NCI-H524 (cell line): ENCODE measurements around the gene RRAD.
"Not testable (repeated sequence)": the region's sequence is repeated elsewhere in the genome, so short reads cannot be mapped to it uniquely, and the experiment has no call there.

ENCODE experiments used
- DNase-seq, 2 experiments: peaks; one replicate each; lab custom pipeline; 2025; lab: John Stamatoyannopoulos, UW

RRAD gene

DNA sequence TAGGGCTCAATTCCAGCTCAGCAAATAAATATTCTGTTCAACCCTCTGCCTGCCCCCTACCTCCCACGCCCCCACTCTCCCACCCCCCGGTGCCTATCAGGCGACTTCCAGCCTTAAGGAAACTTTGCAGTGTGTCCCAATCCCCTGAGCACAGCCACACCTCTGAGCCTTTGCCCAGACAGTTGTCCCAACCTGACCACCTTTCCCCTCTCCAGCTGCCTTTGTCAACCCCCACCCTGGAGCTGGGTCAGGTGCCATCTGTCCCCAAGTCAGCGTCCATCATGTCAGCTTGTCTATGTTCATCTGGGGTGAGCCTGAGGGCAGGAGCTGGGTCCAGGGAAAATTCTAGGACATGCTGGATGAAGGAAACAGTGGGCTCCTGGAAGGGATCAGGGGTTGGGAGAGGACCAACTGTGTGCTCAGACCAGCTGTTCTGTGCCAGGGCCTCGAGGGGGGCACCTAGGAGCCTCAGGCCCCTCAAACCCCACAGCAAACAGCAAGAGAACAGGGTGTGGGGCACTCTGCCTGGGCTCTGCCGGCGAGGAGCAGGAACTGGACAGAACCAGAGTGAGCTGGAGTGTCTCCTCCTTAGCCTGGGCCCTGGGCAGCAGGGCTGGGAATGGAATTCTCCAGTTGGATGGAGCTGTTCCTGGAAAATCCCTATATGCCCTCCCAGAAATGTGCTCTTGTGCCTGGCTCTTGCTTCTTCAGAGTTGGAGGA, 24.5 kb downstream of the RRAD start:
- peak; percentile 65 to 77 for DNase-seq

DNA sequence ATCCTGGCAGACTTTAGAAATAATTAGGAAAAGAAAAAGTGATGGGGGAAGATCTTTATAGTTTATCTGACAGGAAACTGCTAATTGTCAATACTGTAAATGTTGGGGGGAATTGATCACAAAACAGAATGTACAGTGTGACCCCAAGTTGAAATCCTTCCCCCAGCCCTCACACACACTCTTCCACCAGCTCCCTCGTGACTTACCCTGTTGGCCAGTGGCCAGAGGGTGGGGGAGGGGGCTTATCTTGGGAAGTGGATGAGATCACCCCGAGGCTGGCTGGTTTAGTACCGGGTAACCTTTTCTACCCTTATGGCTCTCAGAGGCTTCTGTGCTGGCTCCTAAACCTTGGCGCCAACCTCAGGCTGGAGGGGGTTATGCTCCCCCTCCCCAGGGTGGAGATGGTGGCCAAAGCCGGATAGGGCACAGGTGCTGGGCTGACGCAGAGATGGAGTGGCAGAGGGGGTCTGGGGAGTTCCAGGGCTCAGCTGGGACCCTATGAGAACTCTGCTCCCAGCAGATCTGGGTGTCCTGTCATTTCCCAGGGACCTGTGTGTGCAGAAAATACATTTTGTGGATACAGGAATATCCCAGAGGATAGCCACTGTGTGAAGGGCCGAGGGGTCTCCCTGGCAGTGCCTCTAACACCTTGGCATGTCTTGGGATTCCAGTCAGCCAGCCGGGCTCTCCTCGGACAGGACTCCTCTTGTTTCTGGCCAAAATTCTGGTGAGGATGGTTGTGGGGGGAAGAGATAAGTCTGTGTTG, 25.2 kb downstream of the RRAD start:
- peak; percentile 91 to 92 for DNase-seq

DNA sequence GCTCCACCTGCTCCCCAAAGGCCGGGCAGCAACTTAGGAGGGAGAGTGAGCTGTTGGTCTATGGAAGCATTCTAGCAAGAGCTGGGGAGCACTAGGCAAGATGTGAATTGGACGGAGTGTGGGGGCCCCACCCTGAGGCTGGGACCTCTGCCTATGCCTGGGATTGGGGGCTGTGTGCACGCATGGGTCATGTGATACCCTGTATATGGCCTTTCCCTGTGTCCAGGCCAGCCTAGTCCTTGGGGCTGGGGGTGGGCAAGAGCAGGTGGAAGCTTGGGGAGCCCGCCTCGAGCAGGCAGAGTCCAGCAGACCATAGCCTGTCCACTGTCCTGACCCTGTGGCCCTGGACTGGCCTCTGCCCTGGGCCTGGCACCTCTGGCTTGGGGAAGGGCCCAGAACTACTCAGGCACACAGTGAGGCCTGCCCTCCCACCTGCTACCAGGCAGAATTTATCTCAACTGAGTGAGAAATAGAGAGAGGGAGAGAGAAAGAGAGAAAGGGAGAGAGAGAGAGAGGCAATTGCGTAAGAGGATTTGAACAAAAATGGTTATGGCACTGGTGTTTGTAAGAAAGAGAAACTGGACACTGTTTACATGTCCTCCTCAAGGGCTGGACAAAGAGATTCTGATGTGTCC, 25.9 kb downstream of the RRAD start:
- DNase-seq = no peak

DNA sequence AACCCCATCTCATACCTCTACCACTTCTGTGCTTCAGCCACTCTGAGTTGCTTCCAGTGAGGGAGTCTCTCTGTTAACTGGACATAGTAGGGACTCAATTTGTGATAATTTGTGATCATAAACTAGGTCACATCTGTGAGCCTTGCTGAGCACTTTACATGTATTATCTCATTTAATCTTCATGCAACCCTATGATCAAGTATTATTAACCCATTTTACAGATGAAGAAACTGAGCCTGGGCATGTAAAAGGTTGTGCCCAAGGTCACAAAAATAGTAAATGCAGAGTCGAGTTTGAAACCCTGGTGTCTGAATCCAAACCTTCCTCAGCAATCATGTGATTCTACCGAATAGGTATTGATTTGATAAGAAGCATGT, 26.4 kb downstream of the RRAD start:
- no peak for DNase-seq

DNA sequence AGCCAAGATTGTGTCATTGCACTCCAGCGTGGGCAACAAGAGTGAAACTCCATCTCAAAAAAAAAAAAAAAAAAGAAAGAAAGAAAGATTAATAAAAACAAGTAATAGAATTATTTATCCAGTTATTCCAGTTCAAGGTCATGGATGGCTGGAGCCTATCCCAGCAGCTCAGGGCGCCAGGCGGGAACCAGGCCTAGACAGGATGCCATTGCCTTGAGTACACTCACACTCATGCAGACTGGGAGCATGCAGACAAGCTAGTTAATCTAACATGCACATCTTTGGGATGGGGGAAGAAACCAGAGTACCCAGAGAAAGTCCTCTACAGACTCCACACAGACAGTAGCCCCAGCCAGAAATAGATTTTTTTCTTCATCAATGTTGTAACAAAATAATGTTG, 27.1 kb downstream of the RRAD start:
- DNase-seq = no peak

DNA sequence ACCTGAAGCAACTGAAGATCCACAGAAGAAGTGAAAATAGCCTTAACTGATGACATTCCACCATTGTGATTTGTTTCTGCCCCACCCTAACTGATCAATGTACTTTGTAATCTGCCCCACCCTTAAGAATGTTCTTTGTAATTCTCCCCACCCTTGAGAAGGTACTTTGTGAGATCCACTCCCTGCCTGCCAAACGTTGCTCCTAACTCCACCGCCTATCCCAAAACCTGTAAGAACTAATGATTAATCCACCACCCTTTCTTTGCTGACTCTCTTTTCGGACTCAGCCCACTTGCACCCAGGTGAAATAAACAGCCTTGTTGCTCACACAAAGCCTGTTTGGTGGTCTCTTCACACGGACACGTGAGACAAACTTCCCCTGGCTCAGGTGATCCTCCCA, 28.7 kb downstream of the RRAD start:
- not testable (repeated sequence) for DNase-seq

DNA sequence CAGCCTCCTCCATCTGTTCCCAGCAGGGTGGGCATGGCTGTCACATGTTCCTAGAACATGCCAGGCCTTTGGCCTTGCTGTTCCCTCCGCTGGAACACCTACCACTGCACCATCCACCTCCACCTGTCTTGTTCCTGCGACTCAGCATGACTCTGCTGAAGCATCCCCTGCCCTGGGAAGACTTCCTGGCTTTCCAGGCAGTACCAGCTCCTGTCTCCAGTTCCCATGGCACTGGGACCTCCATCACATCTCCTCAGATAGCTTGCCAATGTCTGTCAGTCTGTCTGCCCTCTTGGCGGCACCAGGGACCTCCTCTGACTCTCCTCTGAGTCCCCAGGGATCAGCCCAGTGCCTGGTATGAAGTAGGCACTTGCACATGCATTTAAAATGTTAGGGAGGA, 29.3 kb downstream of the RRAD start:
- DNase-seq = peak in 1 of 2 experiments; percentile 39

DNA sequence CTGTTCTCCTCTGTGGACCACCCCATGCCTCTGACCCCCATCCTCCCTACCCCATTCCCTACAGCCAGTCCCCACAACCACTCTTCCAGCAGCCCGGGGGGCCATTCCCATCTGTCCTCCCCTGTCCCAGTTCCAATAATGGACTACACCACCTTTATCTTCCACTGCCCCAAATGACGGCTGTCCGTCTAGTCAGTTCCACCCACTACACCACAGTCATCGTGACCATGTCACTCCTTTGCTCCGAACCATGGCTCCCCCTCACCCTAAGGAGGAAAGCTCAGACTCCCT, 29.7 kb downstream of the RRAD start:
- DNase-seq = no peak

DNA sequence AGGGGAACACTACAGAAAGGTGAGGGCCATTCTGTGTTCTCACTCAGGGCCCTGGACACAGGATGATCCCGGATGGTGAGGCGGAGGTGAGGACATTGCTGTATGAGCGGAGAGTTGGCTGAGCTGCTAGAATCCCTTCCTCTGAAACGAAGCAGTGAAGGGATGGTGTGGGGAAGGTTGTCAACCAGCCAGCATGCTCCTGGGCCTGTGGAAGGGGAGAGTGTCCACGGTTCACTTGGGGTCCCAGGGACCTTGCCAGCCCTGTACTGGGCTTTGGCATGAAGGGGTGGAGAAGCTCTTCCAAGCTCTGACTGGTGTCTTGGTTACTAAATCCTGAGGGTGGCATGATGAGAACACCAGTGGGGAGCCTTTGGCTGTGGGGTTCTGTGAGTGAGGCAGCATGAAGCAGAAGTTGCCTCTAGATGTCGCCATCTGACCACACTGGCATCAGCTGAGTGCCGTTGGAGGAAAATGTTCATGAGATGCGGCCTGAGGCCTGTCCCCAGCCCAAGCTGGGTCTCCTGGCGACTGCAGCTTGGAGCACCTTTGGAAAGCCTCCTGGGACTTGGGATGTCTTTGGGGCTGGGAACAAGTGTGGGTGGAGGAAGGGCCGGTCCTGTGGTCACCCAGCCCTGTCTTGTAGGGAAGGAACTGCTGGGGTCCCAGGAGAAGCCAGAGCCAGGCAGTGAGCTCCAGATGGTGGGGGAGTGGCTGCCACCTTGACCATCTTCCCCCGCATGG, 30.2 kb downstream of the RRAD start:
- peak; percentile 68 to 86 for DNase-seq

DNA sequence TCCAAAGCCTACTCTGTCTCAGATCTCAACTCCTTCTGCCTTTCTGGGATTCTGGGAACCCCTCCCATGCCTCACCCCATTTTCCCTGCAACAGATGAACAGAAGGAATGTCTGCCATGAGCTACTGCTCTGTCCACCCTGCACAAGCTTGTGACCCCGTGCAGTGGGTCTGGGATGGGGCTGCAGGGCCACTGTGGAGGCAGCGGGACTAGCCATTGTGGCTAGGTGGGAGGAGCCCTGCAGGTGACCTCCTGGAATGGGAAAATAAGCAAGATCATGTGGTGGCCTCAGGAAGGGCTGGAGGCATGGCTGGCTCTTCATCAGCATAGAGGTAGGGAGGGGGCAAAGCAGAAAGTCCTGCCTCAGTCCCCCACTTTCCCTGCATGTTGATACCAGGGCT, 31.3 kb downstream of the RRAD start:
- DNase-seq = no peak

DNA sequence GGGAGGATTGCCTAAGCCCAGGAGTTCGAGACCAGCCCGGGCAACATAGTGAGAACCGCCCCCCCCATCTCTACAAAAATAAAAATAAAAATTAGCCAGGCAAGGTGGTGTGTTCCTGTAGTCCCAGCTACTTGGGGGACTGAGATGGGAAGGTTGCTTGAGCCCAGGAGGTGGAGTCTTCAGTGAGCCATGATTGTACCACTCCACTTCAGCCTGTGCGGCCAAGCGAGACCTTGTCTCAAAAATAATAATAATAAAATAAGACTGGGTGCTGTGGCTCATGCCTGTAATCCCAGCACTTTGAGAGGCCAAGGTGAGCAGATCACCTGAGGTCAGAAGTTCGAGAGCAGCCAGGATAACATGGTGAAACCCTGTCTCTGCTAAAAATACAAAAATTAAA, 33.5 kb downstream of the RRAD start:
- DNase-seq = no peak

DNA sequence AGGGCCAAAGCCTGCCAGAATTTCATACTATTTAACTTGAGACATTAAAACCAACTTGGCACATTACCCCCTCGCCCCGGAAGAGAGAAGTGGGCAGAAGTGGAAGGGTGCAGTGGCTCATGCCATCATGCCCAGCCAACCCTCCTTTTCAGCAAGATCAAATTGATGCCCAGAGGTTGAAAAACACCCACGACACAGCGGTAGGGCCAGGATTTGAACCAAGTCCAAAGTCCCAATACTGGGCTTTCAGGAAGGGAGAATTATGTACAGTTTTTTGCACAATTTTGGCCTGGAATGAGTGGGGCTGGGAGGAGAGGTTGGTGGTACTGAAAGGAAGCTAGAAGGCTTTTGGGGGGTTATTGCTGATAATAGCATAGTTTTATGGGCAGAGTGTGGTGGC, 34.0 kb downstream of the RRAD start:
- no peak for DNase-seq

DNA sequence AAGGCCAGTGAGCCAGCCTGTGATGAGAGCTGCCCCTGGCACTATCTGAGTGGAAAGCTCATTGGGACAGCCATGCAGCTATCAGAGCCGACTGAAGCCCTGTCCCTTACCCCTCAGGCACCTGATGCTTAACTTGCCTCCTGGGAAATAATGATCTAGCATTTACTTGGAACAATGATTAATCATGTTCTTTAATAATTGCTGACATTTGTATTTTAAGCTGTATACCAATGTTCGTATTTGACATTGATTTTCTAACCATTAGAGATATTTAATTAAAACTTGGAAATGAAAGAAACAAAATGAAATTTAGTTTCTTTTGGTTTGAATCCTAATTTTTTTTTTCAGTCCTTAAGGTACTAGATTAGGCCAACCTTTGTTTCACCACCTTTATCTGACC, 34.5 kb downstream of the RRAD start:
- DNase-seq = no peak

DNA sequence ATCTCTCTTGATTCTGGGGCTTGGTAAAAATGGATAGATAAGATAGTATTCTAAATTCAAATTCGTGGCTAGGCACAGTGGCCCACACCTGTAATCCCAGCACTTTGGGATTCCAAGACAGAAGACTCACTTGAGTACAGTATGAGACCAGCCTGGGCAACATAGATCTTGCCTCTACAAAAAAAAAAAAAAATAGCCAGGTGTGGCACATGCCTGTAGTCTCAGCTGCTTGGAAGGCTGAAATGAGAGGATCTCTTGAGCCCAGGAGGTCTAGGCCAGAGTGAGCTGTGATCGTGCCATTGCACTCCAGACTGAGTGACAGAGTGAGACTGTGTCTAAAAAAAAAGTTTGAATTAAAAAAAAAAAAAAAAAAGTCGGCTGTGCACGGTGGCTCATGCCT, 35.7 kb downstream of the RRAD start:
- DNase-seq = no peak

DNA sequence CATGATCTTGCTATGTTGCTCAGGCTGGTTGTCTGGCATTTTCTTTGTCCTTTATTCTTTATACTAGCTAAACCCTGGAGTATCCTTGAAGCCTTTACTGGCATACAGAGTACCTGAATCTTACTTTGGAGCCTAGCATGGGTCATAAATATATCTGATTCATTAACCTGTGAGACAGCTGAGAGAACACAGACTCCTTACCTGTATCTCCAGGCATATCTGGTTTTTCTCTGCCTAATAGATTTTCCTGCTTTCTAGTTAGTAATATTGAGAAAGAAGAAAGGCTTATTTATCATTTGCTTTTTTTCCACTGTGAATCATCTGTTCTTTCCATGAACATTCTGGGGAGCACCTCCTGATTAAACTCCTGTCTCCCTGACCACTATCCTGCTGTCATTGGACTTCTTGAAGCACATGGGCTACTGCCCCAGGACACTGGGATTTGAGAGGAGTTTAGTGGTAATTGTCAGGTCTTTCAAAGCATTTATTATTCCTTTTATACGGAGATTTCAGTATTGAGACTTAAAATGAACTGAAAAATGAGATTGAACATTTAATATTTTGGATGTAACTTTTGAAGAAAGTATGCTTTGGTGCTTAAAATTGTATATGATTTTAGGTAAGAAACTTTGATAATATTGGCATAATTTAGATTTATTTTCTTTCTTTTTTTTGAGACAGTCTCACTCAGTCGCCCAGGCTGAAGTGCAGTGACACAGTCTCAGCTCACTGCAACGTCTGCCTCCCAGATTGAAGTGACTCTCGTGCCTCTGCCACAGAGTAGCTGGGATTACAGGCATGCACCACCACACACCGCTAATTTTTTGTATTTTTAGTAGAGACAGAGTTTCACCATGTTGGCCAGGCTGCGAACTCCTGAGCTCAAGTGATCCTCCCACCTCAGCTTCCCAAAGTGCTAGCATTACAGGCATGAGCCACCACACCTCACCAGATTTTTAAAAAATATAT, 36.4 kb downstream of the RRAD start:
- DNase-seq = no peak

DNA sequence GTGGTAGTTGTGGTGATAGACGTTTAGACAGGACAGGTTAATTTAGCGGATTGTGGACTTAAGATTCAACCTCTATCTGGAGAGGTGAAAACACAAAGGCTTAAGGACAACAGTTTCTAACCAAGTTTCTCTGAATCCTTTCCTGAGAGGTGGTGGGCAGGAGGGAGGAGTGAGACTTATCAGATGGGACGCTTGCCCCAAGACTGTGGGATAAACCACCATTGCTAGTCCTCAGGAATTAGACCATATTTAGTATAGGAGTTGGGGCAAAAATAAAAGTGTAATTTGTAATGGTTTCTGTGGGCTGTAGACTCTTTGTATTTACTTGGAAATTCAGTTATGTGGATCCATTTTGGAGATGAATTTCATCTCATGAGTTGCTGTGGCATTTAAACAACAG, 38.4 kb downstream of the RRAD start:
- no peak for DNase-seq

DNA sequence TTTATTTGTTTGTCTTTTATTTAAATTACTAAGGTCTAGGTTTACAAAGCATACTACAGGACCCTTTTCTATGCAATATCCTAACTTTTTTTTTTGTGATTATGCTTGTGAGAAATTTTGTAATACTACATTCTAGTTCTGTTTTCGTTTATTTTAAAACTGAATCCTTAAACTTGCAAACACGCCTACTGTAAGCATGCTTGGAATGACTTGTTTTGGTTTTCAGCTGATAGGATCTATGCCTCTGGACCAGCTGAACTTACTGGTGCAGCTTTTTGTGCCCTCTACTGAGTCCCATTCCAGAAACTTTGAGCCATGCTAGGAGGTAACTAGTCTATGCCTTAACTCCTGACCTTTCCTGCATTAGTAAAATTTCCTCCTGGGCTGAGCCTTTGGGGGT, 39.0 kb downstream of the RRAD start:
- no peak for DNase-seq

DNA sequence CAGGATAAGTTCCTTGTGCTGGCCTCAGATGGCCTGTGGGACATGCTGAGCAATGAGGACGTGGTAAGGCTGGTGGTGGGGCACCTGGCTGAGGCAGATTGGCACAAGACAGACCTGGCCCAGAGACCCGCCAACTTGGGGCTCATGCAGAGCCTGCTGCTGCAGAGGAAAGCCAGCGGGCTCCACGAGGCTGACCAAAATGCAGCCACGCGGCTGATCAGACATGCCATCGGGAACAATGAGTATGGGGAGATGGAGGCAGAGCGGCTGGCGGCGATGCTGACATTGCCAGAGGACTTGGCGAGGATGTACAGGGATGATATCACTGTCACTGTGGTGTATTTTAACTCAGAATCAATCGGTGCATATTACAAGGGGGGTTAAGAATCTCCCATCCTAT, 39.8 kb downstream of the RRAD start:
- DNase-seq = no peak

DNA sequence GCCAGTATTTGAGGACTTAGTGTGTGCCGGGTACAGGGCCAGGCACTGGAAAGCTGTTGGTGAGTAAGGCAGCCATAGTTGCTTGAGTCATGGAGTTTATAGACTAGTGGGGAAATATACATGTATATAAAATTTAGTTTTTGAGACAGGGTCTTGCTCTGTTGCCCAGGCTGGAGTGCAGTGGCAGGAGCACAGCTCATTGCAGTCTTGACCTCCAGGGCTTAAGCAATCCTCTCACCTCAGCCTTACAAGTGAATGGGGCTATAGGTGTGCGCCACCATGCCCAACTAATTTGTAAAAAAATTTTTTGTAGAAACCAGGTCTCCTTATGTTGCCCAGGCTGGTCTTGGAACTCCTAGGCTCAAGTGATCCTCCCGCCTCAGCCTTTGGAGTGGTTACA, 42.6 kb downstream of the RRAD start:
- DNase-seq = no peak

DNA sequence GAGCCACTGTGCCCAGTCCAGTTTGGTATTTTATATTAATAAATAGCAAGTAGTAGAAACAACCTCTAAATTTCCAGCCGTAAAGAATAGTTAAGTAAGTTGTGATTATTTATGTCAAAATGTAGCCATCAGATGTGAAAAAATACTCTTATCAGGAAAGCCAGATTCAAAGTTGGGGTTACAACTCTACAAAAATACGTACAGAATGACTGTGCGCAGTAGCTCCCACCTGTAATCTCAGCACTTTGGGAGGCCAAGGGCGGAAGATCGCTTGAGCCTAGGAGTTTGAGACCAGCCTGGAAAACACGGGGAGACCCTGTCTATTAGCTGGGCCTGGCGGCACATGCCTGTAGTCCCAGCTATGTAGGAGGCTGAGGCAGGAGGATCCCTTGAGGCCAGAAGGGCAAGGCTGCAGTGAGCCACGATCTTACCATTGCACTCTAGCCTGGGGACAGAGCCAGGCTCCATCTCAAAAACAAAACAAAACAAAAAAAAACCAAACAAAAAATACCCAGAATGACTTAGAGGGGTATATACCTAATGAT, 43.3 kb downstream of the RRAD start:
- no peak for DNase-seq

DNA sequence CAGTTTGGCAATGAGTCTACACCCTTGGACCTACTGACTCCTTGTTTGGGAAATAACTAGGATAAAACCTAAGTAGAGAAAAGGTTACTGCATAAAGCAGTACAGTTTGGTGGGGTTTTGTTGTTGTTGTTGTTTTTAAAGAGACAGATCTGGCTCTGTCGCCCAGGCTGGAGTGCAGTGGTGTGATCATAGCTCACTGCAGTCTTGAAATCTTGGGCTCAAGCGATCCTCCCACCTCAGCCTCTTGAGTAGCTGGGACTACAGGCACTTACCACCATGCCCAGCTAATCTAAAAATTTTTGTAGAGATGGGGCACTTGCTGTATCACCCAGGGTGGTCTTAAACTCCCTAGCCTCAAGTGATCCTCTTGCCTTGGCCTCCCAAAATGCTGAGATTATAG, 43.8 kb downstream of the RRAD start:
- peak in 1 of 2 experiments; percentile 24 for DNase-seq
